GM08714 (cell line): ENCODE measurements around the gene EDA.

ENCODE experiments used
- H3K4me3 ChIP-seq: fragments of 200-500 bp; sonication (Bioruptor generic); 2 replicates; pipeline ENCODE4 v1.5.1; 2014; ENCODE audit warnings: mild to moderate bottlenecking, low read length, inconsistent platforms
- ZNF274 ChIP-seq: IDR thresholded peaks from 2 replicates; pipeline ENCODE4 v1.6.1; 2012; ENCODE audit warnings: mild to moderate bottlenecking, low read depth, low read length

EDA gene

DNA sequence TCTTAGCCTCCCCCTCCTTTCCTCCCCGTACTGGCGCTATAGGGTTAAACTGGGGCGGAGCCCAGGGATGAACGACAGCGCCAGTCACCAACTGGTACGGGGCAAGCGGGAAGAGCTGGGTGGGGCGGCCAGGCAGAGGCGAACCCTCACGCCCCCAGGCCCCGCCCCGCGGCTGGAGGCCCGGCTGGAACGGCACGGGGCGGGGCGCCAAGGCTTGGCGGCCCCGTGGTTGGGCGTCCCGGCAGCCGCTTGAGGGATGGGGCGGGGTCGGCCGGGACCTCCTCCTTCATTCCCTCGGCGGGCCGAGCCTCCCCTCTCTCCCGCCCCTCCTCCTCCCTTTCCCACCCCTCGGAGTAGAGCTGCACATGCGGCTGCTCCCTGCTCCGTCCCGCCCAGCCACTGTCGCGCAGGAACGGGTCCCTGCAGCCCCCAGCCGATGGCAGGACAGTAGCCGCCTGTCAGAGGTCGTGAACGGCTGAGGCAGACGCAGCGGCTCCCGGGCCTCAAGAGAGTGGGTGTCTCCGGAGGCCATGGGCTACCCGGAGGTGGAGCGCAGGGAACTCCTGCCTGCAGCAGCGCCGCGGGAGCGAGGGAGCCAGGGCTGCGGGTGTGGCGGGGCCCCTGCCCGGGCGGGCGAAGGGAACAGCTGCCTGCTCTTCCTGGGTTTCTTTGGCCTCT, at the start of gene EDA:
EDA (plus strand) TSS at position 335 of the 678 bp plus-strand sequence.
- no peak within 1 kb of the TSS for H3K4me3 ChIP-seq
- TF ChIP-seq ZNF274 = no peak

DNA sequence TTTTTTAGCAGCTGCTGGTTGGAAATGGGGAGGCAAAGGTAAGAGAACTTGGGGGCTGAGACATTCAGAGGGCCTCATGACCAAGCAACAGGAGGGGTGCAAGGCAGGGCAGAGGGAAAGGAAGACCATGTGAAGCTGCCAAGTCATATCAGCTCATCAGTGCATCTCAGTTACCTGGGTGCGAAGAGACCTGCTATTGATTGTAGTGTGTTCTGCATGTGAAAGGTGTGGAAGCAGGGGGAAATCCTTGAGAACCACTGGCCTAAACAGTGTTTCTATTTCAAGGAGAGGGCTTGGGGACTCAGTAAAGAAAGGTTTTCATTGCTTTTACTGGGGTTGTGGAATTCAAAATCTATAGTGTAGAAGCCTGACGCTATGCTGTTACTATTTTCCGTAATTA, 47.1 kb upstream of the EDA start:
- H3K4me3 ChIP-seq = no peak overlapping the region
- no peak for TF ChIP-seq ZNF274

DNA sequence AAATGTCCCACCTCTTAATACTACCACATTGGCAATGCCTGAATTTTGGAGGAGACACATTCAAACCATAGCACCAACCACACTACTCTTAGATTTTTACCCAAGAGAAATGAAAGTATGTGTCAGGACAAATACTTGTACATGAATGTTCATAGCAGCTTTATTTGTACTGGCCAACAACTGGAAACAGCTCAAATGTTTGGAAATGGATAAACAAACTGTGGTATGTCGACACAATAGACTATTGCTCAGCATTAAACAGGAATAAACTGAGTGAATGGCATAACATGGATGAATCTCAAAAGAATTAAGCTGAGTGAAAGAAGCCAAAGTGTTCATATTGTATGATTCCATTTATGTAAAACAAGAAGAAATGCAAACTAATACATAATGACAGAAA, 18.5 kb upstream of the EDA start:
- TF ChIP-seq ZNF274 = no peak
- H3K4me3 ChIP-seq = no peak overlapping the region

DNA sequence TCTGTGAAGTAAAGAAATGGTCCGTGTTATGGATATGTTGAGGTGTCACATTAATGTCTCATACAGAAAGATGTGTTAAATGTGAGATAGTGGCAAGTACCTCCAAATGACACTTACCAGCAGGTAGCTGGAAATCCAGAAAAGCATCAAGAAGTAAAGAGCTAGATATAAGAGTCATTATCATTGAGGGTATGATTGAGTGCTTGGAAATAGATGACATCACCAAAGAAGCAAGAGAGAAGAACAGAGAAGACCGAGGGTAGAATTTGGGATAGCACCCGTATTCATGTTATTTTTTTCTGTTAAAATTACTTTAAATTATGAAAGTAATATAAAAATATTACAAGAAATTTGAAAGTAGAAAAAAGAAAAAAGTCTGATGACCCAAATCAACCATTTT, 15.7 kb upstream of the EDA start:
- no peak for TF ChIP-seq ZNF274
- H3K4me3 ChIP-seq = no peak overlapping the region

DNA sequence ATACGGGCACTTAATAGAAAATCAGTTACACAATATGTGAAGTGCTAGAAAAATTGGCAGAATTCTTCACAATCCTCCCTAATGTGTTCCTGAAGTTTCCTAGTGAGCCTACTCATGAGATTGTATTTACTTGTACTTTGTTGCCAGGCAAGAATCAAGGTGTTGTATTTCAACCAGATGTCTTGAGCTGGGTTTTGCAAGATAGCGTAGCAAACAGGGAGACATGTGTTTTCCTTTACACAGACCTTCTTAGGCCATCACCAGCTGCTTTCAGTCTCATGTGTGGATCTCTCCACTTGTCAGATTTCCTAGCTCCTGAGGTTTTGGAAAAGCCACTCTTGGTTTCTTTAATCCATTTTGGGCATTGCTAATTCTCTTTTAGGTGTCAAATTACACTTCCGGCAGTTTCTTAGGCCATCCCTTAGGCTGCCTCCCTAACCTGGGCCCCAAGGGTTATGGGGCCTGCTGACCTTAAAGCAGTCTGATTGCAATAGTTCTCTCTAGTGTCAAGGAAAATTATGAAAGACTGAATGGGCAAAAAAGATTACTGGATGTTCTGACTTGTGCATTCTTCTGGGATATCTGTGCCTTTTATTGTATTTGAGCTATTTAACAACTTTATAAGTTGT, 12.2 kb upstream of the EDA start:
- no peak for TF ChIP-seq ZNF274
- no peak overlapping the region for H3K4me3 ChIP-seq

DNA sequence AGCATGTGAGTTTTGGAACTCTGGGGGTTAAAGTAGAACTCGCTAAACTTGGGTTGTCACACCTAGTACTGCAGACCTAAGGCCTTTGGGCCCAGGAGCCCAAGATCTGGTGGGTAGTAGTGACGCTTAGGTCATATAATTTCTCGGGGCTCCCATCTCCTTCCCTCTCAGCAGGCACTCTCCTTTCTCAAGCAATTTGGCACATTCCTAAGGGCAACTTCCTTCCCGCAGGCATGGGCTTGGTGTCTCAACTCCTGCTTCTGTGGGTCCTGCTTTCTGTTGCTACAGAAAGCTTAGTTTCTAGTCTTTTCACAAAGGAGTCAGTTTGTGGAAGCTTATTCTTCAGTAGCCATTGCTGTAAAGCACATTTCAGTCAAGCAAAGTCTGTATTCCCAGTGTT, 10.4 kb upstream of the EDA start:
- no peak for TF ChIP-seq ZNF274
- H3K4me3 ChIP-seq = no peak overlapping the region

DNA sequence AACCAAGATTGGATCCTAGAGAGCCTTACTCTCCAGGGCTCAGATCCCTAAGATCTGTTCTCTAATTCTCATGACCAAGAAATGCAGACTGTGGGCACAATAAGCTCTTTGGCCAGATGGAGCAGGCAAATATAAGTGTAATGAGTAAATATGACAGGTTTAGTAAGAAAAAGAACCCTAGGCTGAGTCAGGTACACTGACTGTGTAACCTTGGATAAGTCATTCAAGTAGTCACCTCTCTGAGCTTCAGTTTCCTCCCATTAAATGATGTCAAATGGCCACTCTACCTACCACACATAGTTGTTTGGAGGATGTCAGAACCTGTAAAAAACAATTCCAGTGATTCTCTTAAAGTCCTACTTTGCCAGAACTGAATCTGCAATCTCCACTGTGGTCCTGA, 8.3 kb upstream of the EDA start:
- TF ChIP-seq ZNF274 = no peak
- no peak overlapping the region for H3K4me3 ChIP-seq

DNA sequence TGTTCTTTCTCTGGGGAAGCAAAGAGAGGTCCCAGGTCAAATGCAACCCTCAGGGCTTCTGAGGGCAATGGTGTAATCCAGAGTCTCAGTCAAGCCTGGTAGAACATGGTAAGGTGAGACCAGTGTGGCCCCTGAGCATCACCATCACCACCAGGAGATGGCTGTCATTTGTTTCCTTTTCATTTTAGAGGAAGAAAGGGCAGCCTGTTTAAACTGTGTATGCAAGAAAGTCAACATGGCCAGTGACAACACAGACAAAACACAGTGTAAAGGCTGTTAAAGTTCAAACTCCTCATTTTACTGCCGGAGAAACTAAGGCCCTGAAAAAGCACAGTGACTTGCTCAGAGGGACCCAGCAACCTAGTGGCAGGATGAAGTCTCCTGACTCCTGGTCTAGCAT, 2.0 kb upstream of the EDA start:
- H3K4me3 ChIP-seq = no peak overlapping the region
- TF ChIP-seq ZNF274 = no peak

DNA sequence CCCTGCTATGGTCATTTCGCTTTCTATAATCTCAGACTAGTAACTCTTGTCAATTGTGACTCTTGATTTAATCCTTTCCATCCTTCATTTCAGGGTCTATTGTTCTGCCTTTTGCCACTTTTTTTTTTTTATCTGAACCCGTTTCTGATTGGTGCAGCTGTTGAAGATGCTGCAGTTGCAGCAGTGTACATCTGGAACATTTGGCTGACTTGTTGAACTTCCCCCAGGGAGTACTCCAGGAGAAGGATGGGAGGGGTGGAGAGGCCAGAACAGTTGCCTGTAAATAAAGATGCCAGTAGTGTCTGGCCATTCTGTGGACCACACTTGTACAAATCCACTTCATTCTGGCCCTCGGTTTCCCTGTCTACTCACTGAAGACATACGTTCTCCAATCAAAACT, 1.0 kb upstream of the EDA start:
- no peak overlapping the region for H3K4me3 ChIP-seq

DNA sequence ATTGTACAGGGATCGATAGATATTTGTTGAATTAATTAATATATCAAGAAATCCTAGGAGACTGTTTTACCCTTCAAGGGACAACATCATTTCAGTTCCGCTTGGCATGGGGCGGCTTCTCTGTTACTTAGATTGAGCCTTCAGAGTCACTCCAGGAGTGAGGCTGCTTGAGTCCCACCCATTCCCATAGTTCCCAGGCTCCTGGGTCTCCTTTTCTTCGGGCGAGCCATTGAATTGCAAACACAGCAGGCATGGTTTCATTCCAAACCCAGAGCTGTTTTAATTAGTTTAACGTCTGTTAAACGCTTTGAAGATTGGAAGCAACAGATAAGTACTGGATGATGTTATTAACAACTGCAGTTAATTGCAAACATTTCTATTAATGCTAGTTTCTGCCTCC, 571 bp upstream of the EDA start:
- no peak overlapping the region for H3K4me3 ChIP-seq
- TF ChIP-seq ZNF274 = no peak

More for the DNA sequence above, 1.0 kb upstream of the EDA start:
- TF ChIP-seq ZNF274 = no peak

DNA sequence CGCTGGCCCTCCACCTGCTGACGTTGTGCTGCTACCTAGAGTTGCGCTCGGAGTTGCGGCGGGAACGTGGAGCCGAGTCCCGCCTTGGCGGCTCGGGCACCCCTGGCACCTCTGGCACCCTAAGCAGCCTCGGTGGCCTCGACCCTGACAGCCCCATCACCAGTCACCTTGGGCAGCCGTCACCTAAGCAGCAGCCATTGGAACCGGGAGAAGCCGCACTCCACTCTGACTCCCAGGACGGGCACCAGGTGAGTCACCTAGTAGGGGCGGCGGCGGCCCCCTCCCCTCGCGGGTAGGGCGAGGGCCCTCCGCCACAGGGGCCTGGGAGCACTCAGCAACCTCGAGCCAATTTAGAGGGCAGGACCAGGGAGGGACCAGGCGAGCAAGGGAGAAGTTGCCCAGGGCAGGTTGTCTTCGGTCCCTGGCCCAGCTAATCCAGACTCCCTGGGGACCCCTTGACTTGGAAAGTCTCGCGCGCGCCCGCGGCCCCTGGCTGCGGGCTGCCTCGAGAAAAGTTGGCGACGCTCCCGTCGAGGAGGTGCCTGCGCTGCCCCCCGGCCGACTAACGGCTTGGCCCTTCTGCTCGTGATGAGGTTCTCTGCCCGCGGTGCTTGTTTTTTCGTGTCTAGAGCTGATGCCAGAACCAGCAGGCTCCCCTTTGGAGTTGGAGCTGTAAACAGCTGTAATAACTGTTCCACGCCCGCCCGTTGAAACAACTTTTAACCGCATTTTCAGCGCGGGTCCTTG, 717 bp downstream of the EDA start:
- H3K4me3 ChIP-seq = no peak overlapping the region
- no peak for TF ChIP-seq ZNF274

DNA sequence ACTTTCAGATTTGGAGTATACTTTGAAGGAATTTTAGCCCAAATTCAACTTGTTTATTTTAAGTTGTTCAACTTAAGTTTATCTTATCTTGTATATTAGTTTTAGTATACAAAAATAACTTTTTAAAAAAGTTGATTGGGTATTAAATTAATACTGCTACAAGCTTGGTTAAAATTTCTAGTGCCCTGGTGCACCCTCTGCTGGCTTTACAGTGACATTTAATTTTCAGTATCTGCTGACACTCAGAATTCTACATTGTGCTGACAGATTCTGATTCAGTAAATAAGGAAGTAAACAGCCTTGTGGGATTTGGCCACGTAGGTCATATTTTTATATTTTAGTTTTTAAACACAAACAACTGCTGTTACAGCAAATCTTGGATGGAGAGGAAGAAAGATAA, 2.9 kb downstream of the EDA start:
- TF ChIP-seq ZNF274 = no peak
- no peak overlapping the region for H3K4me3 ChIP-seq

DNA sequence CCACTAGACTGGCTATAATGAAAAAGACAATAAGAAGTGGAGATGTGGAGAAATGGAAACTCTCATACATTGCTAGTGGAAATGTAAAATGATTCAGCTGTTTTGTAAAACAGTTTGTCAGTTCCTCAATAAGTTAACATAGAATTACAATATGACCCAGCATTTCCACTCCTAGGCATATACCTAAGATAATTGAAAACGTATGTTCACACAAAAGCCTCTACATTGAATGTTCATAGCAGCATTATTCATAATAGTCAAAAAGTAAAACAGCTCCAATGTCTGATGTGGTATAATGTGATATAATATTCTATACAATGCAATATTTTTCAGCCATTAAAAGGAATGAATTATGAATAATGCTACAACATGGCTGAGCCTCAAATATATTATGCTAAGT, 10.2 kb downstream of the EDA start:
- H3K4me3 ChIP-seq = no peak overlapping the region
- TF ChIP-seq ZNF274 = no peak

DNA sequence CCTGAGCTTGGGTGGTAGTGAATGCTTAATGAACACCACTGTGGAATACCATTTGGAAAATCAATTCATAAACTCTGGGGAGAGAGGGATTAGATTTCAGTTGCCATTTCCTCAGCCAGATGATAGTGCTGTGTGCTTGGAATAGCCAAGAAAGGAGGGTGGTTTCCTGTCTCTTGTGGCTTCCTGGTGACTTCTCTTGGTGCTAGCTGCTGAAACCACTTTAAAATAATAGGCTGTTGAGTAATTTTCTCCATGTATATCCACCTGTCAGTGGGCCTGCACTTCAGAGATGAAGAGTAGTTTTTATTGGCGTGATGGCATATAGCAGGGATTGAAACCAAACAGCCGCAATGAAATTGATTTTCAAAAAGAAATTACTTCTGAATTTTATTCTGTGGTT, 11.8 kb downstream of the EDA start:
- no peak overlapping the region for H3K4me3 ChIP-seq
- TF ChIP-seq ZNF274 = no peak

DNA sequence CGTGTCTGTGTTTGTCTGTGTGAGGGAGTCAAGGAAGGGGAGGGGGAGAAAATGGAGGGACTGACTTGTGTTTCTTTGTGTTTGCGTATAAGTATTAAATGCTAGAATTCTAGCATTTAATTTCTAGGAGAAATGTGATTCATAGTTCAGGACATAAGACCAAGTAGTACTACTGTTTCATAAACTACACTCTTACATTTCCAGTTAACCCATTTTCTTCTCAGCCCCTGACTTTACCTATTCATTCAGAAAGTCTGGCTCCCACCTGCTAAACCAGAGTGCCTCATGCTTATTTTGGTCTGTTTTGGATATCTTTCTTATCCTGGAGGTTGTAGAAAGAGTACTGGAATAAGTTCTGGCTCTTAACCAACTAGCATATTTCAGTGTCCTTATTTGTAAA, 14.2 kb downstream of the EDA start:
- H3K4me3 ChIP-seq = no peak overlapping the region
- TF ChIP-seq ZNF274 = no peak
